ENCODE measurements around the gene TAS2R38. TPM values are rescaled to one million over a fixed set of nuclear protein-coding genes. Genes with fewer than 3 reads are reported as not detected.

The TAS2R38 gene
- total RNA-seq, 1 donor from 2014 or later, result not detected

GRCh38 chr7:141930211-141930610 lies 43.4 kb downstream of the TAS2R38 start:
- Histone ChIP-seq H3K9me3 (no peaks in the 10 kb centered on the region), H3K4me3 (no peak overlapping the region), H3K27me3 (ENCODE audit: low read depth) (no peaks in the 10 kb centered on the region), H3K36me3 (no peaks in the 10 kb centered on the region), H3K27ac (no peak overlapping the region), H3K4me1 (no peaks in the 10 kb centered on the region)
- intact Hi-C loops (cut with DNase I), result no loop called here
- no peak for DNase-seq
- ATAC-seq, result no peak
- no peak for TF ChIP-seq CTCF (IDR thresholded peaks at IDR 0.05)

DNA sequence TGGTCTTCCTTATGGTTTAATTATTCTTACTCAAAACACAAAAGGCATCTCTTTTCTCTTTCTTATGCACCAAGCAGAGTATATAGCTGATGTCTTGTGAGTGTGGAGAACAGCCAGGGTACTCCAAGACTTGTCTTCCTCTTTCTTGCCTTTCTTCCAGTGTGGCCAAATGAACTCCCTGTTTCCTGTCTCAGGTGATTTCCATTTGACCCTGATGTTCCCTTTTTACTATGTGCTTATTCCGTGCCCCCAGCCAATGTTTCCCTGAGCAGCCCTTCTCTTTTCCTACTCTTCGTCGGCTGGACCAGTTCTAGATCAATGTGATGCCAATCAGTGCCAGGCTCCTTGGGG lies 44.8 kb downstream of the TAS2R38 start:
- Histone ChIP-seq H3K9me3 (no peaks in the 10 kb centered on the region), H3K36me3 (no peaks in the 10 kb centered on the region), H3K27me3 (ENCODE audit: low read depth) (no peaks in the 10 kb centered on the region), H3K4me3 (no peak overlapping the region), H3K4me1 (no peaks in the 10 kb centered on the region), H3K27ac (no peak overlapping the region)
- DNase-seq (no peak), ATAC-seq (no peak)
- TF ChIP-seq CTCF (IDR thresholded peaks at IDR 0.05), result no peak
- intact Hi-C loops (cut with DNase I), result no loop called here

DNA sequence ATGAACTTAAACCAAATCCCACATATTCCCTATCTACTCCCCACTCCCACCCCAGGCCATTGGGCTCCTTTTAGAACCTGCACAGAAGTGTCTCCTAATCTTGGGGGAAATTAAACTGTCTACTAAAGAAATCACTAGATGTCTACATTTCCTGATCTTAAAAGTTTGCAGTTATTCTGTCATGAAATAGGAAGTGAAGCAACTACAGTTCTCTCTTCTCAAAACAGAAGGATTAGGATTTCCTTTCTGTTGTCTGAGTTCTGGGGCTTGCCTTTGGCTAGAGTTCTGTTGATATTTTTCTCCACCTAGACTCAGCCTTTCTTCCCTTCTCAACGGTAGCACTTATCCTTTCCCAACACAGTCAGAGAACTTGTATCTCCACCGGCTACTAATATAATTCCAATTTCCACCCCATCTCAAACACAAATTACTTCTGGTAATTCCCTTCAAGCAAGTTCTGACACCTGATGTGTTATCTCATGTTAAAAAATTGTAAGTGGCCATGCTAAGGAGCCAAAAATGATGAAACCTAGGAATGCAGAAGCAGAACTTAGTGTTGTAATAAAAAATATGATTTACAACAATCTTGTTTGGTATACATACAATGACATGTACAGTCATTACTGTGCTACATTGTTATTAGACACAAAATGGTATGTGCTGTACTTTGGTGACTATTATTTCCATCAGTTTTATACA lies 45.3 kb downstream of the TAS2R38 start:
- intact Hi-C loops (cut with DNase I), result no loop called here
- peak in 1 of 2 donors; percentile 29 for ATAC-seq
- Histone ChIP-seq H3K4me1 (no peaks in the 10 kb centered on the region), H3K27me3 (ENCODE audit: low read depth) (no peaks in the 10 kb centered on the region), H3K27ac (no peak overlapping the region), H3K36me3 (no peaks in the 10 kb centered on the region), H3K9me3 (no peaks in the 10 kb centered on the region), H3K4me3 (no peak overlapping the region)
- no peak for TF ChIP-seq CTCF (IDR thresholded peaks at IDR 0.05)
- no peak for DNase-seq

Other genes starting within 250 kb of the TAS2R38 start
- 65.2 TPM for gene SSBP1, start 235.4 kb downstream of the TAS2R38 start, total RNA-seq
- 1.4 TPM for gene TAS2R3, start 209.7 kb downstream of the TAS2R38 start, total RNA-seq
- gene TAS2R4, start 197.1 kb downstream of the TAS2R38 start, total RNA-seq, result 2.0 TPM
- 2.2 TPM for gene TAS2R5, start 183.6 kb downstream of the TAS2R38 start, total RNA-seq
- not detected for gene PRSS37, start 132.3 kb downstream of the TAS2R38 start, total RNA-seq
- gene OR9A4, start 57.4 kb downstream of the TAS2R38 start, total RNA-seq, result not detected
- gene CLEC5A, start 26.8 kb downstream of the TAS2R38 start, total RNA-seq, result 7.5 TPM
- gene MGAM, start 22.1 kb upstream of the TAS2R38 start, total RNA-seq, result 15.7 TPM
- gene MGAM2, start 137.9 kb upstream of the TAS2R38 start, total RNA-seq, result 1.4 TPM